Amniotic stem cell (primary cell): Measurements from ENCODE around the gene CNTN4.

Source experiments
- DNase-seq: peaks from one replicate; lab custom pipeline; 2025; lab: John Stamatoyannopoulos, UW

Gene CNTN4

GRCh38 chr3:2597615-2598014 is 498.9 kb downstream of the CNTN4 start:
- DNase-seq = no peak

- DNase-seq = no peak
These were observed 500.8 kb downstream of the CNTN4 start for GRCh38 chr3:2599471-2599870.

- DNase-seq = no peak
These were observed 505.1 kb downstream of the CNTN4 start for GRCh38 chr3:2603692-2604289.

- DNase-seq = no peak
These were observed 515.9 kb downstream of the CNTN4 start for GRCh38 chr3:2614578-2614977.

- no peak for DNase-seq
These were observed 516.4 kb downstream of the CNTN4 start for GRCh38 chr3:2615080-2615479.

GRCh38 chr3:2623436-2623835 is 524.8 kb downstream of the CNTN4 start:
- DNase-seq = no peak

- DNase-seq = no peak
These were observed 529.5 kb downstream of the CNTN4 start for GRCh38 chr3:2628117-2628516.

- DNase-seq = no peak
These were observed 536.8 kb downstream of the CNTN4 start for GRCh38 chr3:2635511-2635910.

GRCh38 chr3:2643606-2644005 is 544.9 kb downstream of the CNTN4 start:
- DNase-seq = no peak

GRCh38 chr3:2645001-2645400 is 546.3 kb downstream of the CNTN4 start:
- DNase-seq = no peak

GRCh38 chr3:2650746-2651145 is 552.1 kb downstream of the CNTN4 start:
- DNase-seq = no peak

GRCh38 chr3:2652386-2652785 is 553.7 kb downstream of the CNTN4 start:
- no peak for DNase-seq

GRCh38 chr3:2653706-2654105 is 555.0 kb downstream of the CNTN4 start:
- no peak for DNase-seq

- no peak for DNase-seq
These were observed 556.6 kb downstream of the CNTN4 start for GRCh38 chr3:2655229-2655701.

- no peak for DNase-seq
These were observed 558.4 kb downstream of the CNTN4 start for GRCh38 chr3:2656806-2657777.

GRCh38 chr3:2657971-2658370 is 559.3 kb downstream of the CNTN4 start:
- DNase-seq = no peak

- no peak for DNase-seq
These were observed 561.2 kb downstream of the CNTN4 start for GRCh38 chr3:2659896-2660295.

- no peak for DNase-seq
These were observed 562.4 kb downstream of the CNTN4 start for GRCh38 chr3:2661078-2661477.

- DNase-seq = no peak
These were observed 578.8 kb downstream of the CNTN4 start for GRCh38 chr3:2677501-2677900.

GRCh38 chr3:2680236-2680635 is 581.6 kb downstream of the CNTN4 start:
- no peak for DNase-seq

GRCh38 chr3:2684046-2684445 is 585.4 kb downstream of the CNTN4 start:
- no peak for DNase-seq

GRCh38 chr3:2686816-2687502 is 588.3 kb downstream of the CNTN4 start:
- no peak for DNase-seq

GRCh38 chr3:2697589-2697988 is 598.9 kb downstream of the CNTN4 start:
- no peak for DNase-seq
